A673 (cell line): ENCODE data around the gene KIFAP3. TPM values are rescaled to one million over a fixed set of nuclear protein-coding genes. Genes with fewer than 3 reads are reported as not detected.
A peak's percentile ranks its signal among the peaks of the same experiment; 100 is the strongest.
"Not testable (repeated sequence)": the region's sequence is repeated elsewhere in the genome, so short reads cannot be mapped to it uniquely, and the experiment has no call there.

Source experiments
- BruUV-seq: library from RNA; stranded (reverse); fragments of 400-500 nt; replicated peaks from 2 replicates; lab custom pipeline; 2021; lab: Mats Ljungman, UMichigan
- CTCF ChIA-PET: fragments of 300-600 bp; sonication (Branson Sonifier 250); formaldehyde crosslinking; loops from one replicate; lab custom pipeline; 2022; ENCODE audit warnings: antibody characterized with exemption; lab: Charles Lee
- POLR2A ChIA-PET: fragments of 300-600 bp; sonication (Branson Sonifier 250); formaldehyde crosslinking; loops from one replicate; lab custom pipeline; 2022; ENCODE audit warnings: antibody characterized with exemption; ENCODE audit not compliant: low non-redundant PET; lab: Charles Lee
- DNase-seq: peaks from one replicate; pipeline ENCODE4 v3.0.0-alpha.2; 2015; ENCODE audit warnings: low spot score
- H3K27ac ChIP-seq: fragments of 200-600 bp; sonication (generic); 2 replicates; pipeline ENCODE4 v1.5.1; 2016; ENCODE audit warnings: mixed run types, low read depth, mild to moderate bottlenecking, mixed read lengths, antibody characterized with exemption, low read length; ENCODE audit not compliant: poor library complexity, severe bottlenecking
- H3K27me3 ChIP-seq: fragments of 200-600 bp; sonication (generic); replicated peaks from 2 replicates; pipeline ENCODE4 v1.6.1; 2017; ENCODE audit warnings: mixed run types, low read depth, mild to moderate bottlenecking, mixed read lengths, antibody characterized with exemption, low read length; ENCODE audit not compliant: insufficient read depth, poor library complexity
- H3K36me3 ChIP-seq: fragments of 200-600 bp; sonication (generic); 2 replicates; pipeline ENCODE4 v1.6.1; 2016; ENCODE audit warnings: mixed run types, mild to moderate bottlenecking, mixed read lengths, antibody characterized with exemption, low read length; ENCODE audit not compliant: insufficient read depth, poor library complexity, severe bottlenecking
- H3K4me1 ChIP-seq: fragments of 200-600 bp; sonication (generic); 2 replicates; pipeline ENCODE4 v1.6.1; 2017; ENCODE audit warnings: mixed run types, mild to moderate bottlenecking, mixed read lengths, antibody characterized with exemption, low read length; ENCODE audit not compliant: insufficient read depth, poor library complexity, severe bottlenecking
- H3K4me3 ChIP-seq: fragments of 200-600 bp; sonication (generic); 2 replicates; pipeline ENCODE4 v1.5.1; 2016; ENCODE audit warnings: low read depth, mixed run types, mild to moderate bottlenecking, mixed read lengths, low read length; ENCODE audit not compliant: poor library complexity, severe bottlenecking
- H3K9me3 ChIP-seq: fragments of 200-600 bp; sonication (generic); 2 replicates; pipeline ENCODE4 v1.6.1; 2016; ENCODE audit warnings: mixed run types, low read depth, mild to moderate bottlenecking, mixed read lengths, antibody characterized with exemption, low read length; ENCODE audit not compliant: poor library complexity, severe bottlenecking
- CTCF ChIP-seq: fragments of 300-800, 200-600 bp; sonication (generic); conservative IDR thresholded peaks from 2 replicates; pipeline ENCODE4 v1.5.1; 2017; ENCODE audit warnings: low read depth, mild to moderate bottlenecking, antibody characterized with exemption, low read length, moderate library complexity, mixed read lengths
- EZH2 ChIP-seq: fragments of 200-600 bp; sonication (generic); IDR thresholded peaks from 2 replicates; pipeline ENCODE4 v1.6.1; 2017; ENCODE audit warnings: borderline replicate concordance, low read depth, mild to moderate bottlenecking, mixed read lengths, antibody characterized with exemption, low read length; ENCODE audit not compliant: poor library complexity, severe bottlenecking
- intact Hi-C: fragments of 100-400 bp; cut with micrococcal nuclease; formaldehyde crosslinking; loops from one replicate; pipeline ENCODE4 v1.10.0; 2022; ENCODE audit not compliant: unreplicated experiment
- total RNA-seq: library from RNA; stranded (reverse); gene quantifications from 2 replicates; pipeline ENCODE4 v1.2.3, GENCODE V29; 2021

The KIFAP3 gene
- total RNA-seq, 1 experiment from 2014 or later, result 12.7 TPM

DNA sequence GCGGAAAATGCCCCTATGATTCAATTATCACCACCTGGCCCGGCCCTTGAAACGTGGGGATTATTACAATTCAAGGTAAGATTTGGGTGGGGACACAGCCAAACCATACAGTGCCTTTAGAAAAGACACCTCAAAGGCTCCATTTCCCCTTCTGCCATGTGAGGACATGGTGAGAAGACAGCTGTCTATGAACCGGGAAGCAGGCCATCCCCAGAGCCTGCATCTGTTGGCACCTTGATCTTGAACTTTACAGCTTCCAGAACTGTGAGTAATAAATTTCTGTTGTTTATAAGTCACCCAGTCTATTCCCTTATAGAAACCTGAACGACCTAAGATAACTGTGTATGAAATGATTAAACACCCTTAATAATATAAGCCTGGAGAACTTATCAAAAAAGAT lies 61.6 kb downstream of the KIFAP3 start:
- Histone ChIP-seq H3K4me1 (no peaks in the 10 kb centered on the region), H3K27ac (no peak overlapping the region), H3K36me3 (no peaks in the 10 kb centered on the region), H3K27me3 (no peaks in the 10 kb centered on the region), H3K4me3 (no peak overlapping the region), H3K9me3 (no peaks in the 10 kb centered on the region)
- intact Hi-C loops, result loop anchor here (5.0 to 10.0 kb wide), 3 partner anchors 482 to 914 kb away; no protein-coding TSS in a partner anchor
- no peak for TF ChIP-seq EZH2
- TF ChIP-seq CTCF, result no peak
- ChIA-PET CTCF (interaction anchor here (0.6 kb wide), 1 partner anchor 70 kb away, joined by 5 read pairs; no protein-coding TSS in a partner anchor), POLR2A (no interaction called here)
- BruUV-seq, result no TSS peak
- DNase-seq, result no peak

DNA sequence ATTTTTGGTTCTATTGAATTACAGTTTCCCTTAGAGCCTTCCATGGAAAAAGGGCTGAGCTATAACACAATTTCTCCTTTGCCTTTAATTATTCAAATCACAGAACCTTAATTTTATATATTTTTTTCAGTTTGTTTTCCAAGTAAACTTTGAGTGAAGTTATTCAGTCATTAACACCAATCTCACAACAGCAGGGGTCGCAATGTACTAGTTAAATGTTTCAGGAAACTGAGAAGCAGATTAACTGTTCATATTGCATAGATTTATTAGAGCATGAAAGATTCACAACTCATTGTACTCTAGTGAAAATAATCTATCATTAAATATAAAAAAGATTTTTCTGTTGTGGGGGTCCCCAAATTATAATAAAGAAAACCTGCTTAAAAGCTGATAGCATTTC lies 64.1 kb downstream of the KIFAP3 start:
- Histone ChIP-seq H3K27me3 (no peaks in the 10 kb centered on the region), H3K4me1 (no peaks in the 10 kb centered on the region), H3K36me3 (no peaks in the 10 kb centered on the region), H3K4me3 (no peak overlapping the region), H3K9me3 (no peaks in the 10 kb centered on the region), H3K27ac (no peak overlapping the region)
- BruUV-seq, result no TSS peak
- ChIA-PET POLR2A (no interaction called here), CTCF (no interaction called here)
- intact Hi-C loops, result loop anchor here (2.0 to 10.0 kb wide), 4 partner anchors 484 to 917 kb away; no protein-coding TSS in a partner anchor
- TF ChIP-seq EZH2, result no peak
- peak; percentile 69 for TF ChIP-seq CTCF
- DNase-seq, result peak; percentile 79

DNA sequence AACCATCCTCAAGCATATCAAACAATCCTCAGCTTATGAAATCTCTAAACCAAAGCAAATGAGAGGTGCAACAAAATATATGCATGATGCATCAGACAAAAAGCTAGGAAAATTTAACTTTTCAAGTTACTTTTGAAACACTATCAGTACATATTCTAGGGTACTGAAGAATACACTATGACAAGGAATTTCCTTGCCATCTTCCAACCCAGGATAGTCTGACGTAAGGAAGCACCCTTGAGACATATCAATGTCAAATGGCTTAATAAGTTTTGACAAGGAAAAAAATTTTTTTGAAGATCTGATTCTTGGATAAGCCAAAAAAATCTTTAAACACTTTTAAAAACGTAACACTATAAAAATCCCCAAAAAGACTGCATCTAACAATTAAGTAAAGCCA lies 64.9 kb downstream of the KIFAP3 start:
- intact Hi-C loops, result no loop called here
- H3K4me3 ChIP-seq, result no peak overlapping the region
- no peak for DNase-seq
- POLR2A ChIA-PET, result no interaction called here
- CTCF ChIA-PET, result no interaction called here
- TF ChIP-seq EZH2 (no peak), CTCF (no peak)
- no peak overlapping the region for H3K27ac ChIP-seq
- H3K9me3 ChIP-seq, result no peaks in the 10 kb centered on the region
- no peaks in the 10 kb centered on the region for H3K4me1 ChIP-seq
- H3K36me3 ChIP-seq, result no peaks in the 10 kb centered on the region
- H3K27me3 ChIP-seq, result no peaks in the 10 kb centered on the region
- BruUV-seq, result no TSS peak

DNA sequence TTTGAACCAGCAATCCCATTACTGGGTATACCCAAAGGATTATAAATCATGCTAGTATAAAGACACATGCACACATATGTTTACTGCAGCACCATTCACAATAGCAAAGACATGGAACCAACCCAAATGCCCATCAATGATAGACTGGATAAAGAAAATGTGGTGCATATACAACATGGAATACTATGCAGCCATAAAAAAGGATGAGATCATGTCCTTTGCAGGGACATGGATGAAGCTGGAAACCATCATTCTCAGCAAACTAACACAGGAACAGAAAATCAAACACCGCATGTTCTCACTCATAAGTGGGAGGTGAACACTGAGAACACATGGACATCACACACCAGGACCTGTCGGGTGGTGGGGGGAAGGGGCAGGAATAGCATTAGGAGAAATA lies 65.8 kb downstream of the KIFAP3 start:
- POLR2A ChIA-PET, BruUV-seq, intact Hi-C loops, H3K9me3 ChIP-seq, H3K27ac ChIP-seq, CTCF ChIA-PET, H3K4me1 ChIP-seq, H3K36me3 ChIP-seq, DNase-seq, H3K27me3 ChIP-seq, H3K4me3 ChIP-seq: not testable (repeated sequence)

DNA sequence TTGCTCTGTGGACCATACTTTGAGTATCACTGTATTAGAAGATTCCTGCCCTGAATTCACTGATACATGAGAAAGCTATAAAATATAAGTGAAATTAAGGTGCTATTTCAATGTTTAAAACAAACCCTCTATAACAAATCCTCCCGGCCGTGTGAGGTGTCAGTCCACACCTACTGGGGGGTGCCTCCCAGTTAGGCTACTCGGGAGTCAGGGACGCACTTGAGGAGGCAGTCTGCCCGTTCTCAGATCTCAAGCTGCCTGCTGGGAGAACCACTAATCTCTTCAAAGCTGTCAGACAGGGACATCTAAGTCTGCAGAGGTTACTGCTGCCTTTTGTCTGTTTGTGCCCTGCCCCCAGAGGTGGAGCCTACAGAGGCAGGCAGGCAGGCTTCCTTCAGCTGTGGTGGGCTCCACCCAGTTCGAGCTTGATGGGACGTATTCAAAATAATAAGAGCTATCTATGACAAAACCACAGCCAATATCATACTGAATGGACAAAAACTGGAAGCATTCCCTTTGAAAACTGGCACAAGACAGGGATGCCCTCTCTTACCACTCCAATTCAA lies 71.1 kb downstream of the KIFAP3 start:
- H3K4me3 ChIP-seq, DNase-seq, H3K36me3 ChIP-seq, BruUV-seq, H3K9me3 ChIP-seq, H3K27ac ChIP-seq, POLR2A ChIA-PET, H3K27me3 ChIP-seq, intact Hi-C loops, CTCF ChIA-PET: not testable (repeated sequence)
- peaks cover 23% of the 10 kb centered on the region for H3K4me1 ChIP-seq
